ENCODE measurements around the gene FANCE.

Gene FANCE

GRCh38 chr6:35469751-35470662 lies 17.9 kb downstream of the FANCE start:
- H3K4me3 ChIP-seq (ENCODE audit: low read length): peak overlapping the region; percentile 87
- TF ChIP-seq EZH2phosphoT487 (IDR thresholded peaks at IDR 0.05; ENCODE audit: borderline replicate concordance, low read length): no peak
- no peak for TF ChIP-seq CTCF (IDR thresholded peaks at IDR 0.05; ENCODE audit: low read depth, low read length, poor library complexity, severe bottlenecking)
- H3K79me2 ChIP-seq (ENCODE audit: control insufficient read depth, low read length): peaks cover 30% of the 10 kb centered on the region
- H3K27me3 ChIP-seq (ENCODE audit: control insufficient read depth, low read length): no peaks in the 10 kb centered on the region
- peak overlapping the region; percentile 96 for H3K4me2 ChIP-seq (ENCODE audit: low read length)
- peaks cover 21% of the 10 kb centered on the region; the same call in 1 of the 2 replicates for H4K20me1 ChIP-seq (ENCODE audit: control insufficient read depth, insufficient read depth, low read depth, low read length)
- H3K9me3 ChIP-seq (ENCODE audit: control insufficient read depth, insufficient read depth, low read length): no peaks in the 10 kb centered on the region
- H3K36me3 ChIP-seq (ENCODE audit: control insufficient read depth, low read length): peaks cover 69% of the 10 kb centered on the region
- H3K4me1 ChIP-seq (ENCODE audit: control insufficient read depth, low read length): peaks cover 37% of the 10 kb centered on the region
- H3F3A ChIP-seq (ENCODE audit: control insufficient read depth, insufficient read depth): peaks cover 63% of the 10 kb centered on the region
- H3K9me2 ChIP-seq (replicated peaks; ENCODE audit: control insufficient read depth, low read length): no peaks in the 10 kb centered on the region
- peak overlapping the region; percentile 84 for H3K27ac ChIP-seq (ENCODE audit: low read depth, low read length)

- Histone ChIP-seq H4K20me1 (ENCODE audit: control insufficient read depth, insufficient read depth, low read depth, low read length) (peaks cover 24% of the 10 kb centered on the region; the same call in 1 of the 2 replicates), H3K9me2 (replicated peaks; ENCODE audit: control insufficient read depth, low read length) (no peaks in the 10 kb centered on the region), H3K27ac (ENCODE audit: low read depth, low read length) (peak overlapping the region; percentile 84), H3F3A (ENCODE audit: control insufficient read depth, insufficient read depth) (peaks cover 68% of the 10 kb centered on the region), H3K27me3 (ENCODE audit: control insufficient read depth, low read length) (no peaks in the 10 kb centered on the region), H3K79me2 (ENCODE audit: control insufficient read depth, low read length) (peaks cover 30% of the 10 kb centered on the region), H3K4me2 (ENCODE audit: low read length) (peak overlapping the region; percentile 96), H3K4me1 (ENCODE audit: control insufficient read depth, low read length) (peaks cover 37% of the 10 kb centered on the region), H3K4me3 (ENCODE audit: low read length) (peak overlapping the region; percentile 87), H3K36me3 (ENCODE audit: control insufficient read depth, low read length) (peaks cover 69% of the 10 kb centered on the region), H3K9me3 (ENCODE audit: control insufficient read depth, insufficient read depth, low read length) (no peaks in the 10 kb centered on the region)
- TF ChIP-seq EZH2phosphoT487 (IDR thresholded peaks at IDR 0.05; ENCODE audit: borderline replicate concordance, low read length) (no peak), CTCF (IDR thresholded peaks at IDR 0.05; ENCODE audit: low read depth, low read length, poor library complexity, severe bottlenecking) (no peak)
Observed at GRCh38 chr6:35470663-35471120, 18.6 kb downstream of the FANCE start.

- H4K20me1 ChIP-seq (ENCODE audit: control insufficient read depth, insufficient read depth, low read depth, low read length): peaks cover 25% of the 10 kb centered on the region; the same call in 1 of the 2 replicates
- no peaks in the 10 kb centered on the region for H3K9me3 ChIP-seq (ENCODE audit: control insufficient read depth, insufficient read depth, low read length)
- peaks cover 59% of the 10 kb centered on the region for H3K36me3 ChIP-seq (ENCODE audit: control insufficient read depth, low read length)
- H3F3A ChIP-seq (ENCODE audit: control insufficient read depth, insufficient read depth): peaks cover 76% of the 10 kb centered on the region
- 0 out of 2 replicates have a peak overlapping the region, but pooled peaks have one; percentile 19 for H3K27ac ChIP-seq (ENCODE audit: low read depth, low read length)
- H3K4me1 ChIP-seq (ENCODE audit: control insufficient read depth, low read length): peaks cover 37% of the 10 kb centered on the region
- TF ChIP-seq EZH2phosphoT487 (IDR thresholded peaks at IDR 0.05; ENCODE audit: borderline replicate concordance, low read length) (no peak), CTCF (IDR thresholded peaks at IDR 0.05; ENCODE audit: low read depth, low read length, poor library complexity, severe bottlenecking) (no peak)
- H3K79me2 ChIP-seq (ENCODE audit: control insufficient read depth, low read length): peaks cover 30% of the 10 kb centered on the region
- no peaks in the 10 kb centered on the region for H3K9me2 ChIP-seq (replicated peaks; ENCODE audit: control insufficient read depth, low read length)
- peak overlapping the region; percentile 87; the same call in 1 of the 2 replicates for H3K4me3 ChIP-seq (ENCODE audit: low read length)
- H3K4me2 ChIP-seq (ENCODE audit: low read length): peak overlapping the region; percentile 96
- no peaks in the 10 kb centered on the region for H3K27me3 ChIP-seq (ENCODE audit: control insufficient read depth, low read length)
Observed at GRCh38 chr6:35471836-35472345, 19.8 kb downstream of the FANCE start.

All from DOHH2 (cell line).